Skin of body (tissue), 2 donors: ENCODE data around the gene PLEKHB2. TPM values are rescaled to one million over a fixed set of nuclear protein-coding genes. Genes with fewer than 3 reads are reported as not detected.

Experiments used
- small RNA-seq: library from RNA; depleted of rRNA; stranded (forward); fragments of <200 nt; gene quantifications from one replicate; pipeline ENCODE3, GENCODE V24; 2014; ENCODE audit warnings: low replicate concordance
- total RNA-seq: library from RNA; depleted of rRNA; stranded (reverse); fragments of >200 nt; gene quantifications from one replicate; pipeline ENCODE4 v1.2.3, GENCODE V29; 2014

Gene PLEKHB2
- total RNA-seq, 1 donor from 2014 or later = 39.9 TPM

Small RNA genes within 50 kb of the gene (small RNA-seq; reads per million reads assigned to genes)
- gene AC009477.1 = not detected

Other genes with a start within 250 kb of the PLEKHB2 start
- 53.3 TPM for gene FAM168B, start 11.9 kb upstream of the PLEKHB2 start, total RNA-seq
- gene POTEE, start 104.2 kb downstream of the PLEKHB2 start, total RNA-seq = not detected